Gastrocnemius medialis (tissue), 4 donors: ENCODE results near the gene CNGB1.

Source experiments
- CTCF ChIP-seq, 5 experiments: fragments of 450-650 bp in 3 of 5; fragments of 200-600 bp in 2 of 5; sonication (generic) in 2 of 5; IDR thresholded peaks in 4 of 5; conservative IDR thresholded peaks in 1 of 5; 1 replicate in 4 of 5; 2 replicates in 1 of 5; pipeline ENCODE4 v1.5.1; 2016 to 2019; ENCODE audit warnings: antibody characterized with exemption in 5 of 5, mild to moderate bottlenecking in 3 of 5, moderate library complexity in 3 of 5
- POLR2A ChIP-seq, 2 donors: fragments of 450-650 bp; IDR thresholded peaks; one replicate each; pipeline ENCODE4 v1.6.1; 2017; ENCODE audit warnings: antibody characterized with exemption in 2 of 2, mild to moderate bottlenecking in 2 of 2, moderate library complexity in 2 of 2

GRCh38 chr16:57858635-57859034, 112.3 kb downstream of the CNGB1 start:
- TF ChIP-seq CTCF (IDR thresholded peaks at IDR 0.05 in 4 of 5, conservative IDR thresholded peaks at IDR 0.05 in 1 of 5) = no peak
- TF ChIP-seq POLR2A (IDR thresholded peaks at IDR 0.05) = no peak
